GM08714 (cell line): Measurements from ENCODE around the gene SULT1C2.

Experiments
- H3K4me3 ChIP-seq: fragments of 200-500 bp; sonication (Bioruptor generic); 2 replicates; pipeline ENCODE4 v1.5.1; 2014; ENCODE audit warnings: mild to moderate bottlenecking, low read length, inconsistent platforms
- ZNF274 ChIP-seq: IDR thresholded peaks from 2 replicates; pipeline ENCODE4 v1.6.1; 2012; ENCODE audit warnings: mild to moderate bottlenecking, low read depth, low read length

SULT1C2 gene

DNA sequence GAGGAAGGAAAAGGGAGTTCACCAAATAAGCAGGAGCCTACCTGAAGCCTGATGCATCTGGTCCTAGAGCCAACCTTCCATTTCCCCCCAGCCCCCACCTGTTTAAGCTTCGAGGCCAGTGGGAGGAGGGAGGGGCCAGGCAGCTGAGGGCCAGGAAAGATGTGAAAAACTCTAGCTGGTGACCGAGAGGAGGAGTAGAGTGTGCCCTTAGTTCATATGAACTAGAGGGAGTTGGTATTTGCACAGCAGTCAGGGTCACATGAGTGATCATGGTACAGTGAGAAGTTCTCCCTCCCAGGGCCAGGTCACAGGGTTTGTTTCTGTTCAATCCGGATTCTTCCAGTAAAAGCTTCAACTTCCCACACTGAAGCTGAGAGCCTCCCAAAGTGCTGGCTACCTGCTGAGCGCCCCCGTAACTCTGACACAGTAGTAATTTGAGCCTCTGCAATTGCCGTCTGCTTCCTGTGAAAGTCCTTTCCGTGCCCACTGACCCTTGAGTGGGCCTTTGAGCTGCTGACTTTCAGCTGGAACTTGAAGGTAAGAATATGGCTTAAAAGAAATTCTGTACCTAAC lies at the start of gene SULT1C2:
Gene SULT1C2 (plus strand): TSS at position 362 of the 573 bp plus-strand sequence. CDS start 4,773 bp downstream, outside the sequence.
- no peak within 1 kb of the TSS for H3K4me3 ChIP-seq
- no peak for TF ChIP-seq ZNF274

DNA sequence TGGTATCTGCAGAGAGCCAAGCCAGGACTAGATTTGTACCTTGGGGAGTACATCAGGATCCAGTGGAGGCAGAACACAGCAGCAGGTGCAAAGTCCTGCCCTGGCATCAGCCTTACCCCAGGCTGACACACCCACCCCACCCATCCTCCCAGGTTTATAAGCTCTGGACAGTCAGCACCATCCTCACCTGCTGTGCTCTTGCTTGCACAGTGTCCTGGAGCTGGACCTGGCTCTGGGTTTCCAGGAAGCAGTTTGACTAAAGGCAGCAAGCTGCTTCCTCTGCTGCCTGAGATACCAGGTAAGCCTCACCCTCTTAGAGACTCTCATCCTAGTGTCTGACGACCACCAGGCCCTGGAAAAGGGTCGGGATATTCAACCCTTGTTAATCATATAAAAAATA lies 48.9 kb upstream of the SULT1C2 start, which contains the start of gene SULT1C3:
Gene SULT1C3 (plus strand): TSS at position 183 of the 400 bp plus-strand sequence. CDS start 7,227 bp downstream, outside the sequence.
- no peak within 1 kb of the TSS for H3K4me3 ChIP-seq
- no peak for TF ChIP-seq ZNF274

DNA sequence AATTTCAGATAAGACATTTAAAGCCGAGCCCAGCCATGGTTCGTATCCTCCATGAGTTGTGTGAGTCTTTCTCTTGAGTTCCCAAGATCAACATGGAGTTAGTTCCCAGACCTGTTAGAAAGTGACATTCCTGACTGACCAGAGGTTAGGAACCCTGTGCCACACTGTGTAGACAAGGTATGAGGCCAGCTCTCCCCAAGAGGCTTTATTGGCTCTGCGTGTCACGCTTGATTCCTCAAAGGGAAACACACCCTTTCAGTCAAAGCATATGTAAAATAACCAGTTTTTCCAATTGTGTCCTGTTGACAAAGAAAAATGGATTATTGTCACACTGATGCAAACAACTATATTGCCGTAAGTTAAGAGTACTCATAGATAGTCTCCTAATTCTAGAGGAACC lies 47.7 kb upstream of the SULT1C2 start:
- H3K4me3 ChIP-seq = no peak overlapping the region
- no peak for TF ChIP-seq ZNF274

DNA sequence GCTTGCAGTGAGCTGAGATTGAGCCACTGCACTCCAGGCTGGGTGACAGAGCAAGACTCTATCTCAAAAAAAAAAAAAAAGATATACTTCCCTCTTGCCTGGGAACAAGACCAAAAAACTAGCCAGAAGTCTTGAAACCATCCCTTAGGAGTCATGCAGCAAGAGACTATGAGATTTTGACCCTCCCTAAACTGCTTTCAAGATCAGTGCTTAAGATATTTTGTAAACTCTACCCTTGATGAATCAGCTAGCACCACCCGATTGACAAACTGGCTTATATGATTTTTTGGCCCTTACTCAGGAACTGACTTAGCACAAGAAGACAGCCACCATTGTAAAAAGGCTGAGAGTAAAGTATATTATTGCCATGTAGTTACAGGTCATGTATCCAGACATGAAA lies 45.1 kb upstream of the SULT1C2 start:
- no peak overlapping the region for H3K4me3 ChIP-seq
- TF ChIP-seq ZNF274 = no peak

DNA sequence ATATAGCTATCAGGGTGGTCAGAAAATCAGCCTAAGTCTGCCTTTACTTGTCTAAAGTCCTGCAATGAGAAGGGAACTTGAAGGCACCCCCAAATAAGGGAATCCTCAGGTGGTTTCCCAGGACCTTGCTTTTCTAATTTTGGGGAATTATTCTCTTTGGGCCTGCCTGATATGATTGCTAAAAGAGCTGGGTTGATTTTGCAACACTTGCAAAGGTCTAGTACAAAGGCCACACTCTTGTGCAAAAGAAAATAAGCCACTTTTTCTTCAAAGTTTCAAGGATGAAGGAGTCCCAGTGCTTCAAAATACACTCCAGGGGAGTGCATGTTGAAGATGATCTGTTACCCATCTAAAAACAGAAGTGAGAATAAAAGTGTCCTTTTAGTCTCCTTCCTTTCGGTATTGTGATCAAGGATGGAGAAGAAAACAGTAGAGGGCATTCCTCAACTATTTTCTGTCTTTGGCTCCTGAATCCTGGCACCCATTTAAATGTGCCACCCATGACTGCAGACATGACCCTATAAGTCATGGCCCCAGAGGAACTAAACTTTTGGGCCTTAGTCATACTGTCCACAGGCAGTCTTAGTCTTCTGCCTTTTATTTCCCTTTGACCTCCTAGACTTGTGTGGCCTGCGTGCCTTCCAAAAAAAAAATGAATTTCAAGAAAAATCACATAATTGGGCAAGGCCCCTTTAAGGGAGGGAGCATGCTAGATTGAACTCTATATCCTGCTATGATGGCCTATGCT lies 43.9 kb upstream of the SULT1C2 start:
- TF ChIP-seq ZNF274 = no peak
- no peak overlapping the region for H3K4me3 ChIP-seq

DNA sequence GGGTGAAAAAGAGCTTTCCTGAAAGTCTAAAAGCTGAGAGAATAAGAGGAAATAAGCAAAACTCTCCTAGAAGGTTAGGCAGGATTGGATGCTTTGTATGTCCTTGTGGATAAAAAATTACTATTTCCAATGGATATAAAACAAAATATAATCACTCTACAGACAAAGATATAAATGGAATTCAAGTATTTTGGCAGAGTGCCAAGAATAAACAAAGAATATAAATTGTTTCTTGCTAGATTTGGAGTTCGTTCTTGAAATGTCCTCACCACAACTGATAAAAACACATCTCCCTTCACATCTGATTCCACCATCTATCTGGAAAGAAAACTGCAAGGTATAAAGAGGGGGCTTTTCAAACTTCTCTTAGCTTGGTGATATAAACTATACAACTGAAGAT lies 35.6 kb upstream of the SULT1C2 start:
- no peak for TF ChIP-seq ZNF274
- no peak overlapping the region for H3K4me3 ChIP-seq

DNA sequence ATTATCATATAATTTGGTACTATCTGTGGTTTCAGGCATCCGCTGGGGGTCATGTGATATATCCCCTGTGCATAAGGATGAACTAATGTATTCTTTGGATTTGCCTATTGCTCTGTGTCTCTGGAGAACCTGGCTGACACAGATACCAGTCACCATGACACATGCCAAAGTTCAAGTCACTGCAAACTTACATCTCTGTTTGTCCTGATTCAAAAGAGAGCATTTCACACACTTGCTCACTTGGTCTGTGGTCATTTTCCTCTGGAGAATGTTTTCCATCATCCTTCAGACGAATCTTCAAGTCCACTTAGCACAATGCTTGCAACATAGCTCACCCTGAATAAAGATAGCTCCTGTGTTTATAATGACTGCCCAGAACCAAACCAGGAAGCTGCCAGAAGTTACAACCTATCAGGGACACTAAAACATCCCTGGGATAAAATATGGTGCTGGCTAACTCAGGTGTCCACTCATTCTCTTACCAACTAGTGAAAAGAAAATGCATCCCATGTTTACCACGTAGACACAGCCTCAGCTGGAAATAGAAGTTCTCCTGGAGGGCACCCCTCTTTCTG lies 30.9 kb upstream of the SULT1C2 start:
- TF ChIP-seq ZNF274 = no peak
- H3K4me3 ChIP-seq = no peak overlapping the region

- no peak for TF ChIP-seq ZNF274
- H3K4me3 ChIP-seq = no peak overlapping the region
Measured at GRCh38 chr2:108260773-108261172, 27.9 kb upstream of the SULT1C2 start.

DNA sequence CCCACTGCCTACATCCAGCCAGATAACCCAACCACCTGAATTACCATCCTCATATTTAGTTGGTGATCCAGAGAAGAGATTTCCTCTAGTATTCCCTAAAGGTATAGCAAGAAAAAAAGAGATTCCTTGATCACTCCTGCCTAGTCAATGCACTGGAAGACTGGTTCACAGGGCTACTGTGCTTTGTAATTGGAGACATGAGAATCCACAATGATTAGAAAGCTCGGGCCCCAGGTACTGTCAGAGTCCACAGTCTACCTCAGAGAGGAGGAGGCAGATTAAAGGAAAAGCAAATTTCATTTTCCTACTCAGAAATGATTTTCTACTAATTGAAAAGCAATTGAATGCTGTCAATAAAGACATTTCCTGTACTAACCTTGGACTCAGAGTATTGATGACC lies 26.7 kb upstream of the SULT1C2 start:
- no peak for TF ChIP-seq ZNF274
- no peak overlapping the region for H3K4me3 ChIP-seq

- H3K4me3 ChIP-seq = no peak overlapping the region
- TF ChIP-seq ZNF274 = no peak
Measured at GRCh38 chr2:108263401-108263800, 25.3 kb upstream of the SULT1C2 start.

DNA sequence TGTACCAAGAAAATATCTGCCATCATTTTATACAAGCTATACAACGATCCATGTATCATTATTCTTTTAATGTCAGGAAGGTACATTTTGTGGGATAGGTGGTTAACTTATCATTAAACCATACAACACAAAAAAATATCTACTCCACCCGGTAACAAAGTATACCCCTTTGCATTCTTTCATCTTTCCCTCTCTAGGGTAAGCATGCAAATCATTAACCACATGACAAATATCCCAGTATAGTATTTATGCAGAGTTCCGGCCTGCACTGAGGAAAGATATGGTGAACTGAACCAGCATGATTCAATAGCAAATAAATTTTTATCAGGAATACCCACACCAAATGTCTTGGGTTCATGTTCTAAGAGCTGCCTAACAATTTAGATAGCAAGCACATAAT lies 22.5 kb upstream of the SULT1C2 start:
- no peak for TF ChIP-seq ZNF274
- H3K4me3 ChIP-seq = no peak overlapping the region

DNA sequence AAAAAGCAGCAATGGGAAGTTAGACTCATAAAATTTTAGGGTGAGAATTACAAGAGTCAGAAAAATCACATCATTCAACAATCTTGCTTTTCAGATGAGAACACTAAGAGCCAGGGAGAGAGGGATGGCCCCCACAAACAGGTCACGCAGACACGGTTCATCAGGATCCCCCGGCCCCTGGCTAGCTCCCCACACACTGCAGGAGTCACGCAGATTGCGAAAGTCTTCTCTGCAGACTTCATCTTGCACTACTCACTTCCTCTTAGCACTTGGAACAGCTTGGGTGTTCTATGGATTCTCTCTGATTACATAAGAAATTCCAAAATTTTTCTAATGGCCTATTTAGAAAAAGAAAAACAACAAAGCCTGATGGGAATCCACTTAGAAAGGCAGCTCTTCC lies 21.6 kb upstream of the SULT1C2 start:
- no peak overlapping the region for H3K4me3 ChIP-seq
- TF ChIP-seq ZNF274 = no peak

DNA sequence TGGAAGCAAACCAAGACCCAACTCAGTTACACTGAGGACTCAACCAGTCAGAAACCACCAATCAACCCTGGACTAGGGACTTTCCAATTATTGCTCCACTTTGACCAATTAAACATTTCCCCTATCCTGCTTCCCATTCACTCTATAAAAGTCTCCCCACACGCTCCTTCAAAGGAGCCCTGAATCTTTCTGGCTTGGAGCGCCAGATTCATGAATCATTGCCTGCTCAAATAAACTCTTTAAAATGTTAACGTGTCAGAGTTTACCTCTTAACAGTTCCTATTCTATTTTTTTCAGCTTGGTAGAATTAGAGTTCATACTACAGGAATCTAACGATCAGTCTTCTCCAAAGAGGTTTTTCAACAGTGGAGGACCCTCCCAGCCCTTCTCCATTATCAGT lies 20.7 kb upstream of the SULT1C2 start:
- no peak overlapping the region for H3K4me3 ChIP-seq
- TF ChIP-seq ZNF274 = no peak

DNA sequence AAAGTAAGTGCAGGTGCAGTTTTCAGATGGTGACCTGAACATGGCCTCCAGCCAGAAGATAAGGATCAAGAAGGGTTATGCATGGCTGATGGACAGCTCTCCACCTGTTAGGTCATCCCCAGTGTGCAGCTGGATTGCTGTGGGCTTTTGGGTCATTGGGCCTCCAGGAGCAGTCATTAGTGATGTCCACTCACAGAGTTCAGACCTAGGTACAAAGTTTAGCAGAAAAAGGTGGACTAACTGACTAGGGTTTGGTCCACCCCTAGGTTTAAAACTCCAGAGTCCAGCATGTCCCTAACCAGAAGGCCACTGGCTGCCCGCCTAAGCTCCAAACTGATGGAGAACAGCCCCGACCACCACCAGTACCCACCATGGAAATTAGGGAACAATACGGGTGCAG lies 18.3 kb upstream of the SULT1C2 start:
- no peak overlapping the region for H3K4me3 ChIP-seq
- no peak for TF ChIP-seq ZNF274

- H3K4me3 ChIP-seq = no peak overlapping the region
- TF ChIP-seq ZNF274 = no peak
Measured at GRCh38 chr2:108270768-108271506, 17.8 kb upstream of the SULT1C2 start.
